HG03196 (cell line): ENCODE measurements around the gene FAM135A.
A peak's percentile ranks its signal among the peaks of the same experiment; 100 is the strongest.
"Not testable (repeated sequence)": the region's sequence is repeated elsewhere in the genome, so short reads cannot be mapped to it uniquely, and the experiment has no call there.

Source experiments
- ATAC-seq: cut with Tn5 transposase; IDR thresholded peaks from one replicate; pipeline ENCODE4 v1.9.1; 2021; ENCODE audit not compliant: unreplicated experiment

FAM135A gene

DNA sequence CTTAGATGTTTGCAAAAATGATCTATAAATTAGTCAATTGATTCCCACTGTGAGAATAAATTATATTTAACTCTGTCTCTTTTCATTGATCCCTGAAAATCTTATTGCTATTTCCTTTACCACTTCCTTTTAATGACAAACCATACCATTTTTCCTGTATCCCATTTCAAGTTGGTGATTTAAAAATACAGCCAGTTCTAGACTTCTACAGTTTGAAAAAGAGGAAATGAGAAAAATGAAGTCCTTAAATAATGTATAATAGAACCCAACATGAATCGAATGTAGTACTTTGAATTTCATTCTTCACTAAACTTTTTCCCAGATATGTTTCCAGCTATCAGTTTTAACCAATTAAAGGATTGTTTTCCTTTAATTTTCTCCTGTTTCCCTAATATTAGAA is 124.0 kb downstream of the FAM135A start:
- ATAC-seq = no peak

- peak; percentile 70 for ATAC-seq
These were observed 125.1 kb downstream of the FAM135A start for GRCh38 chr6:70538376-70538775.

- no peak for ATAC-seq
These were observed 134.0 kb downstream of the FAM135A start for GRCh38 chr6:70547313-70547712.

DNA sequence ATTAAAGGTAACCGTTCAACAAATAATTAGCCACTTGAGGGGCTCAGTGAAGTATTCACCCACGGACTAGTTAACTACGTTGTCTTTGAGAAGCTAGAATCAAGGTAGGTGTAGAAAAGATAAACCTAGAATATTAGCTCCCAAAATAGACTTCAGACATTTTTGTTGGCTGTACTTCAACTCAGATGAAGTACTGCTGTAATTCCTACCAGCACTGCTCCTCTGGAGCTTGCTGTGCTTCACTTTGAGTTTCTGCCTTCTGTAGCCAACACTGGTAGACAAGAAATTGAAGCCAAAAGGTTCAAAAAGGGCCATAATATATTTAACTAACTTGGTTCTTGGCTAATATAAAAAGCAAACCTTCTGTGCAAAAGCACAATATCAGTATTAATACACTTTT is 134.6 kb downstream of the FAM135A start:
- ATAC-seq = no peak

DNA sequence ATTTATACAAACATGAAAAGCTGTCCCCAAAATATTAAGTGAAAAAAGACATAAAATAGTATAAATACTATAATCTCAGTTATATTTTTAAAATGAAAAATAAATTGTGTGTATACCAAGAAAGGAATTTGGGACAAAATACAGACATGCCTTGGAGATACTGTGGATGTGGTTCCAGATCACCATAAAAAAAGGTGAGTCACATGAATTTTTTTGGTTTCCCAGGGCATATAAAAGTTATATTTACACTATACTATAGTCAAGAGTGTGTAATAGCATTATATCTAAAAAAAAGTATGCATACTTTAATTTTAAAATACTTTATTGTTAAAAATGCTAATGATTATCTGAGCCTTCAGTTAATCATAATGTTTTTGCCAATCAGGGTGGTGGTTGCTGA is 136.0 kb downstream of the FAM135A start:
- no peak for ATAC-seq

DNA sequence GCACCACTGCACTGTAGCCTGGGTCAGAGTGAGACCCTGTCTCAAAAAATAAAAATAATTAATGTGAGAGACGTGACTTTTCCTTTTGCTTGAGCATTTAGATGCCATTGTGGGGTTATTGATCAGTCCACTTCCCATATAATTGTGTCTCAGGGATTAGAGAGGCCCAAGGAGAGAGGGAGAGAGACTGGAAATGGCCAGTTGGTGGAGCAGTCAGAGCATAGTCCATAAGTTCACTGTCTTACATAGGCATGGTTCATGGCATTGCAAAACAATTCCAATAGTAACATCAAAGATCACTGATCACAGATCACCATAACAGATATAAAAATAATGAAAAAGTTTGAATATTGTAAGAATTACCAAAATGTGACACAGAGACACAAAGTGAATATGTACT is 138.3 kb downstream of the FAM135A start:
- no peak for ATAC-seq

- not testable (repeated sequence) for ATAC-seq
These were observed 139.1 kb downstream of the FAM135A start for GRCh38 chr6:70552286-70552940.

- no peak for ATAC-seq
These were observed 139.7 kb downstream of the FAM135A start for GRCh38 chr6:70552974-70553373.

DNA sequence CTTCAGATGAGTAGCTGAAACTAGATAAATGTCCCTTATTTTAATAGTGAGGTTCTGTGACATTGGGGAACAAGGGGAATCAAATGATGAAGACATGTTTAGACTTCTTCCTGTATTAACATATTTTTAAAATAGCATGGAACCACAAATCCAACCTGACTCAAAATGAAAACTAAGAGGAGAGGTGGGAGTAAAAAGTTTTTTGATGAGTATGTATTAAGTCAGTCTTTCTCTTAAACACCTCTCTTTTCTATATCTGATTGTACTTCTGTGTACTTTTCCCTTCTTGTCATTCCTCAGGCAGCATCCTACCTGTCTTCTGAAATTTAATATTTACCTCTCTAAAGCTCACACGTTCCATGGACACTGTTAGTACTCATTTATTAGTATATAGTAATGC is 144.7 kb downstream of the FAM135A start:
- ATAC-seq = no peak

DNA sequence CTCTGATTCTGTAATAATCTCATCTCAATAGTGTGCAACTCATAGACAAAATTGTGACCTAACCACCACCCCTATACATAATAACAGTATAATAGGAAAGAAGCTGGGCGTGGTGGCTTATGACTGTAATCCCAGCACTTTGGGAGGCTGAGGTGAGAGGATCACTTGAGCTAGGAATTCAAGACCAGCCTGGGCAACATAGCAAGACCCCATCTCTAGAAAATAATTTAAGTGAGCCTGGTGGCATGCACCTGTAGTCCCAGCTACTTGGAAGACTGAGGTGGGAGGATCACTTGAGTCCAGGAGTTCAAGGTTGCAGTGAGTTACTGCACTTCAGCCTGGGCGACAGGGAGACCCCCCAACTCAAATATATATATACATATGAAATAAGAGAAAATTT is 149.1 kb downstream of the FAM135A start:
- not testable (repeated sequence) for ATAC-seq

DNA sequence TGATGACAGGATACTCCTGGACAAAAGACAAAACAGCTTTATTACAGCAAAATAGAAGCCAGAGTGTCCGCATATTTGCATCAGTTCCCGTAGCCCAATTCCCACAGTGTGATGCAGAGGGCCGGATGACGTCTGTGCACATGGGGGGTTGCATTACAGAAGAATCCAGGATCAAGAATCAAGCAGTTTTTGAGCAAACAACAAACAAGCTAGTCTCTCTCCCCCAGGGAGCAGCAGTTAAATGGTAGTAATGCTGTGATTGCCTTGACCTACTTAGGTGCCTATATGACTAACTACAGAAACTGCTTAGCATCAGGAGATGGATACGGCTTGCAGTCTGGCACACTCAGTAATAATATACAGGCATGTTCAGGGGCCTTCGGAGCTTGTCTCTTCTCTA is 150.2 kb downstream of the FAM135A start:
- ATAC-seq = no peak

DNA sequence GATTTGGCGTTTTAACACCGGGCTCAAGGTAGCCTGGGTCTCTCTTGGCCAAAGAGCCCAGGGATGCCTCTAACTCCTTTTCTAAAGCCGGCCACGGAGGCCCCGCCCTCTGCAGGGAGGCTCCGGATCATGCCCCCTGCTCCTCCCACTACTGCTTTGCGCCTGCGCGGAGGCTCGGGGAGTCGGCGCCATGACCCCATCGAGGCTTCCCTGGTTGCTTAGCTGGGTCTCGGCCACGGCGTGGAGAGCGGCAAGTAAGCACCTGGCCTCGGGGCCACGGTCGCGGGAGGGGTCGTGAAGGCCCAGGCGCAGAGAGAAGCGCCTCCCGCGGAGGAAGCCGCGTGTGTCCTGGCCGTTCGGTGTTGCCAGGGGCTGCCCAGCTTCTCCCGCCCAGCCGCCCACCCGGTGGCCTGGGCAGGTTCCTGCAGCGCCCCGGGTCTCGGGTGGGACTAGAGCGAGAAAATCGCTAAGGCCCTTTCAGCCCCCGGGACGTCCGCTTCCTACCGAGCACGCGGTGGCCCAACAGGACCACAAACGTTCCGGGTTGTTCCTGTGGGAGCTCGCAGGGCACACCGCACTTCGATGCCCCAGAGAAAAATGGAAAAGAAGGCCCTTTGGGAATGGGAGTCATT is 153.6 kb downstream of the FAM135A start, which contains the start of gene SDHAF4:
SDHAF4 (plus strand) TSS at position 180 of the 632 bp plus-strand sequence; CDS start at position 191, 11 bp downstream.
- ATAC-seq = peak; percentile 100

GRCh38 chr6:70574643-70575042 is 161.3 kb downstream of the FAM135A start:
- ATAC-seq = no peak

GRCh38 chr6:70575899-70576495 is 162.7 kb downstream of the FAM135A start:
- no peak for ATAC-seq

DNA sequence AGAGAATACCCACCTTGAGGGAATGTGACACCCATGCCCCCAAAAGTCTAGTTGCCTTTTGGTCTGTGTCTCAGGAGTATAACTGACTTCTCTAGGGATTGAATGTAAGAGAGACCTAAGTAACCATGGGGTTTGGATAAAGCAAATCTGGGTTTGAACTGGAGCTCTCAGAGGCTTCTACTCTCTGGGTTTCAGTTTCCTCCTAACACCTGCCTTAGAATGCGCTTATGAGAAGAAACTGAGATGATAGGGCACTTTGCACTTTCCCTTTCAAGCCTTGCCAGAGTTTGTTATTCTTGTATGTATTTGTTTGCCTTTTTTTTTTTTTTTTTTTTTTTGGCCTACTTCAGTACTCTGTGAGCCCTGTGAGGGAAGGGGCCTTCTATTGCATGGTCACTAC is 172.8 kb downstream of the FAM135A start:
- peak; percentile 87 for ATAC-seq

GRCh38 chr6:70590400-70590799 is 177.1 kb downstream of the FAM135A start:
- no peak for ATAC-seq

DNA sequence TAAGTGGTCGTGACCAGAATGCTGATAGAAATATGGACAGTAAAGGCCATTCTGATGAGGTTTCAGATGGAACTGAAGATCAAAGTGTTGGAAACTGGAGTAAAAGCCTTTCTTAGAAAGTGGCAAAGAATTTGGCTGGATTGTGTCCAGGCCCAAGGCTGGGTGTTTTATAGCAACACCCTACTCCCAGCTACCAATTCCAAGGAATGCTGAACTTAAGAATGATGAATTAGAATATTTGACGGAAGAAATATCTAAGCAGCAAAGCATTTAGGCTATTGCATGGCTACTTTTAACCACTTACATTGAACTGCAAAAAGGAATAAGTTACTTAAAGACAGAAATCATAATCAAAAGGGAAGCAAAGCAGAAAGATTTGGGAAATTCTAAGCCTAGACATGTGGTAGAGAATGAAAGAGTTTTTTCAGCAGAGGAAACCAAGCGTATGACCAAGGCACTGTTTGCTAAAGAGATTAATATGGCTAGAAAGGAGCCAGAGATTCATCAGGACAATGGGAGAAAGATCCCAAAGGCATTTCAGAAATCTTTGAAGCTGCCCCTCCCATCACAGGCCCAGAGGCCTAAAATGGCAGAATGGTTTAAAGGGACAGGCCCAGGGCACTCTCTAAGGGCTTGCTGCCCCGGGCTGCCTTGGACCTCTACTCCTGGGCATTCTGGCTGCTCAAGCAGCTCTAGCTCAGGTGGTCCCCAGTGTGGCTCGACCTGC is 179.2 kb downstream of the FAM135A start:
- ATAC-seq = no peak

DNA sequence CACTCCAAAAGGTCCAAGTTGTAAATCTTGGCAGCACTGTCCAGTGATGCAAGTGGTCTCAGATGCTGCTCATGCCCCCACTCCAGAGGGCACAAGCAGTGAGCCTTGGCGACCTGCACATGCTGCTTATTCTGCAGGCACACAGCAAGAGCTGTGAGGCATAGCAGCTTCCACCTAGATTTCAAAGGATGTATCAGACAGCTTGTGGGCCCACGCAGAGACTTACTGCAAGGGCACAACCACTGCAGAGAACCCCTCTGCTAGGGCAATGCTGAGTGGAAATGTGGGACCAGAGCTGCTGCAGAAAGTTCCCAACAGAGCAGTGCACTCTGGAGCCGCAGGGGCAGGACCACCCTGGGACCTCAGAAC is 179.8 kb downstream of the FAM135A start:
- no peak for ATAC-seq

DNA sequence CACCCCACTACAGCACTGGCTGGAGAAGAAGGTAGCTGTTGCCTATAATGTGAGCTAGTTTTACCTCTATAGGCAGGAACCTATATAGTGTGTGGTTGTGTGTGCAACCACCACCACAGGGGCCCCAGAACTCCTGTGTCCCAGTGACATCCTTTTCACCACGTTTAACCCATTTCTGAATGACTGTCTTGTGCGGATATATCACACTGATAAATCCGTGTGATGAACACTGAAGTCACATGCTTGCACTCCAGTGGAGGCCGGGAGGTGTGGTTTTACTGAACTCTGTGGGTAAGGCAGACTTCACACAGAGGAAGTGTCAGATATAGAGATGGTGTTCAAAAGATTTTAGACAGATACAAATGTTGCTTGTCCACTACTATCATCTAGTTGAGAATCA is 185.9 kb downstream of the FAM135A start:
- no peak for ATAC-seq

DNA sequence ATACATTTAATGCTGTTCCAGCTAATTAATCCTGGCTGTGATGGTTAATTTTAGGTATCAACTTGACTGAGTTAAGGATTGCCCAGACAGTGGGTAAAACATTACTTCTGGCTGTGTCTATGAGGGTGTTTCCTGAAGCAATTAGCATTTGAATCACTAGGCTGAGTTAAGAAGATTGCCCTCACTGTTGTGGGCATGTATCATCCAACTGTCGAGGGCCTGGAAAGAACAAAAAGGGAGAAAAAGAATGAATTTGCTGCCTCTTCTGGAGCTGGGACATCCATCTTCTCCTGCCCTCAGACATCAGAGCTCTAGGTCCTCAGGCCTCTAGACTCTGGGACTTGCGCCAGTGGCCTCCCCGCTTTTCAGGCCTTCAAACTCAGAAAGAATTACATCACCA is 187.7 kb downstream of the FAM135A start:
- ATAC-seq = no peak

GRCh38 chr6:70604254-70604653 is 190.9 kb downstream of the FAM135A start:
- ATAC-seq = no peak

GRCh38 chr6:70607371-70607770 is 194.1 kb downstream of the FAM135A start:
- not testable (repeated sequence) for ATAC-seq
